ENCODE results near the gene ABR. TPM values are rescaled to one million over a fixed set of nuclear protein-coding genes. Genes with fewer than 3 reads are reported as not detected.

The ABR gene
- total RNA-seq, 1 donor from 2014 or later: 76.6 TPM

DNA sequence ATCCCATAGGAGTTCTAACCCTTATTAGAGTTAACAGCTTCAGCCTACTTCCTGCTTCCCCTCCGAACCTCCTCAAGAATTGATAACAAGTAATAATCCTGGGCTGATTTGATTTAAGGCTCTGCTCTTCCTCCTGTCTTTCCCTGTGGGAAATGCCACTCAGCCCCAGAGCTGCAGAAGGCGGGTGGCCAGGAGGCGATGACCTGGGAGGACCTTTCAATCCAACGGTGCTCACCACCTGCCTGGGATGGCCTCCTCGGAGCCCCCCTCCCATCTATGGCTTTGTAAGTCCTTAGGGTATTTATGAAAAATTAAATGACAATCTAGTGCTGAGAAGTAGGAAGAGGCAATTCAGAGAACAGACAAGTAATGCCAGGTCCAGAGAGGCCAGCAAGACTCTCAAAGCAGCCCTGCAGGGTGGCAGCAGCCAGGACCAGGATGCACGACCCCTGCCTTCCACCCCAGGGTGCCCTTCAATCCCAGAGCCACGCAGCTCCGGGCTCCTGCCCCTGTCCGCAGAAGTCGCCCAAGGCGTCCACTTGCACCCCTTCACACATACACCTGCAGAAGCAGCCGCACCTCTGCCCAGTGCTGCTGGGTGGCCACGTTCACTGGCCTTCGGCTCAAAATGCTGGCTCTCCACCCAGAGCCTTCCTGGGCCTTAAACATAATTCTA is 34.3 kb downstream of the ABR start:
- H3K9me3 Mint-ChIP-seq (ENCODE audit: unreplicated experiment): no peaks in the 10 kb centered on the region
- no peak overlapping the region for H3K27ac Mint-ChIP-seq (ENCODE audit: unreplicated experiment)
- TF ChIP-seq, protein P1, sequence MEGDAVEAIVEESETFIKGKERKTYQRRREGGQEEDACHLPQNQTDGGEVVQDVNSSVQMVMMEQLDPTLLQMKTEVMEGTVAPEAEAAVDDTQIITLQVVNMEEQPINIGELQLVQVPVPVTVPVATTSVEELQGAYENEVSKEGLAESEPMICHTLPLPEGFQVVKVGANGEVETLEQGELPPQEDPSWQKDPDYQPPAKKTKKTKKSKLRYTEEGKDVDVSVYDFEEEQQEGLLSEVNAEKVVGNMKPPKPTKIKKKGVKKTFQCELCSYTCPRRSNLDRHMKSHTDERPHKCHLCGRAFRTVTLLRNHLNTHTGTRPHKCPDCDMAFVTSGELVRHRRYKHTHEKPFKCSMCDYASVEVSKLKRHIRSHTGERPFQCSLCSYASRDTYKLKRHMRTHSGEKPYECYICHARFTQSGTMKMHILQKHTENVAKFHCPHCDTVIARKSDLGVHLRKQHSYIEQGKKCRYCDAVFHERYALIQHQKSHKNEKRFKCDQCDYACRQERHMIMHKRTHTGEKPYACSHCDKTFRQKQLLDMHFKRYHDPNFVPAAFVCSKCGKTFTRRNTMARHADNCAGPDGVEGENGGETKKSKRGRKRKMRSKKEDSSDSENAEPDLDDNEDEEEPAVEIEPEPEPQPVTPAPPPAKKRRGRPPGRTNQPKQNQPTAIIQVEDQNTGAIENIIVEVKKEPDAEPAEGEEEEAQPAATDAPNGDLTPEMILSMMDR (IDR thresholded peaks at IDR 0.05; ENCODE audit: unreplicated experiment): no peak
- H3K4me1 Mint-ChIP-seq (ENCODE audit: unreplicated experiment): peaks cover 19% of the 10 kb centered on the region
- H3K4me3 Mint-ChIP-seq (ENCODE audit: unreplicated experiment): peak overlapping the region; percentile 8
- peaks cover 3% of the 10 kb centered on the region for H3K27me3 Mint-ChIP-seq (ENCODE audit: unreplicated experiment)
- DNase-seq (ENCODE audit: low spot score): no peak
- H3K36me3 Mint-ChIP-seq (ENCODE audit: low read depth, unreplicated experiment): peaks cover 9% of the 10 kb centered on the region

DNA sequence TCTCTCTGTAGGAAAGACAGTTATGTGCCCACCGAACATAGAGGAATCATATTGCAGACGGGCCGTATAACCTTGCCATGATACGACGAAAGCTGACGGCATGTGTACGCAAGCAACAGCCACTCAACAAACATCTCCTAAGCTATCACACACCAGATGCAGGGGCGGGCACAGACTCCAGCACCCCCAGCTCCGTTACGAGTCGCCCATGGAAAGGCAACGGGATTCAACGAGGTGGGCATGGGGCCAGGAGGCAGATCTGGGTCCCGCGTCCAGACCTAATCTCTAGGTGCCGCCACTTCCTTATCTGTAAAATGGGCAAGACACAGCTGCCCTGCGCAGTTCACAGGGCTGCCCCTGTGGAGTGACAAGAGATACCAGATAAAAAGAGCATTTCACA is 35.6 kb downstream of the ABR start:
- Mint-ChIP-seq H3K9me3 (ENCODE audit: unreplicated experiment) (no peaks in the 10 kb centered on the region), H3K4me1 (ENCODE audit: unreplicated experiment) (peaks cover 19% of the 10 kb centered on the region), H3K27ac (ENCODE audit: unreplicated experiment) (no peak overlapping the region), H3K27me3 (ENCODE audit: unreplicated experiment) (peaks cover 5% of the 10 kb centered on the region), H3K4me3 (ENCODE audit: unreplicated experiment) (no peak overlapping the region), H3K36me3 (ENCODE audit: low read depth, unreplicated experiment) (peaks cover 15% of the 10 kb centered on the region)
- DNase-seq (ENCODE audit: low spot score): no peak
- TF ChIP-seq, protein P1 (IDR thresholded peaks at IDR 0.05; ENCODE audit: unreplicated experiment): no peak

DNA sequence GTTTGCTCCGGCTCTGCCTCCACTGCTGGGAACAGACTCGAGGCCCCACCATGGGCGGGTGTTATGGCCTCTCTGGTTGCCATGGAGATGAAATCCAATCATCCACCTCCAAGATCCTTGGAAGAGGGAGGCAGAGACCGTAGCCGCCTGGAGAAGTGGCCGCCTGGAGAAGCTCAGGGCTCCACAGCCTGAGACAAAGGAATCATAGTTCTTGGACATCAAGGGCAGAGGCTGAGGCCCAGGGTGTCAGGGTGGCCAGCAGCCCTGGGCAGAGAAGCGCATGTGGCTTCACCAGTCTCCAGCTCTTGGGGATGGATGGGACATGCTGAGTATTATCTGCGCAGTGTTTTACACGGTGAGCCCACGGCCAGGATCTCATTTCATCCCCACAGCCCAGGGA is 36.2 kb downstream of the ABR start:
- Mint-ChIP-seq H3K36me3 (ENCODE audit: low read depth, unreplicated experiment) (peaks cover 15% of the 10 kb centered on the region), H3K4me1 (ENCODE audit: unreplicated experiment) (peaks cover 19% of the 10 kb centered on the region), H3K27ac (ENCODE audit: unreplicated experiment) (no peak overlapping the region), H3K9me3 (ENCODE audit: unreplicated experiment) (no peaks in the 10 kb centered on the region), H3K4me3 (ENCODE audit: unreplicated experiment) (no peak overlapping the region), H3K27me3 (ENCODE audit: unreplicated experiment) (peaks cover 5% of the 10 kb centered on the region)
- no peak for DNase-seq (ENCODE audit: low spot score)
- TF ChIP-seq, protein P1 (IDR thresholded peaks at IDR 0.05; ENCODE audit: unreplicated experiment): no peak

DNA sequence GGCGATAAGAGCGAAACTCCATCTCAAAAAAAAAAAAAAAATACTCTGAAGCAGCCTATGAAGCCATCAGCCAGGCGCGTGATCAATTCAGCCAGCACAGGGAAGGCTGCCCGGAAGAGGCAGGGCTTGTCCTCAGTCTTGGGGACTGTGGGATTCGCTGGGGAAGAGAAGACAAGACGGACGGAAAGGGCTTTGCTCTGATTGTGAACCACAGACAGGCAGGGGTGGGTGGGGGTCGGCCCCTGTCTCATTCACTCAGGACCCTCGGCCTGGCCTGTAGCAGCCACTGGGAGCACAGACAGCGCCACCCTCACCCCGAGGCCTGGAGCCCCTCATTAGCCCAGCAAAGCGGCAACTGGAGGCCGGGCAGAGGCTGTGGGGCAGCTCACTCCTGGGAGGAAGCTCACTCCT is 37.2 kb downstream of the ABR start:
- no peak for DNase-seq (ENCODE audit: low spot score)
- peak overlapping the region; percentile 64 for H3K27ac Mint-ChIP-seq (ENCODE audit: unreplicated experiment)
- H3K9me3 Mint-ChIP-seq (ENCODE audit: unreplicated experiment): no peaks in the 10 kb centered on the region
- H3K27me3 Mint-ChIP-seq (ENCODE audit: unreplicated experiment): peaks cover 8% of the 10 kb centered on the region
- no peak overlapping the region for H3K4me3 Mint-ChIP-seq (ENCODE audit: unreplicated experiment)
- TF ChIP-seq, protein P1 (IDR thresholded peaks at IDR 0.05; ENCODE audit: unreplicated experiment): no peak
- H3K36me3 Mint-ChIP-seq (ENCODE audit: low read depth, unreplicated experiment): peaks cover 15% of the 10 kb centered on the region
- H3K4me1 Mint-ChIP-seq (ENCODE audit: unreplicated experiment): peaks cover 19% of the 10 kb centered on the region

DNA sequence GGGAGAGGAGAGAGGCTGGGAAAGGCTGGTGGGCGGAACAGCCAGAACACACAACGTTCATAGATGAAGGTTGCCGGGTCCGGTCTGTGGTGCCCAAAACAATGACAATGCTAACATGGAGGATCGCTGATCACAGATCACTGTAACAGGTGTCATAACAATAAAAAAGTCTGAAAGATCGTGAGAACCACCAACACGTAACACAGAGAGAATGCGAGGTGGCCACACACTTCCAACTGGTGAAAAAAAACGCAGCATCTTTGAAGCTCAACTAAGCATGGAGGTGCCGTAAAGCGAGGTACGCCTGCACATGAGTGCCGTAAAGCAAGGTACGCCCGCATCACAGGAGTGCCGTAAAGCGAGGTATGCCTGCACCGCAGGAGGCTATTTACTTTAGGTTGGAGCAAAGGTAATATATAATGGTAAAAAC is 42.3 kb downstream of the ABR start:
- Mint-ChIP-seq H3K9me3 (ENCODE audit: unreplicated experiment) (no peaks in the 10 kb centered on the region), H3K36me3 (ENCODE audit: low read depth, unreplicated experiment) (peaks cover 6% of the 10 kb centered on the region), H3K27me3 (ENCODE audit: unreplicated experiment) (peaks cover 7% of the 10 kb centered on the region), H3K4me1 (ENCODE audit: unreplicated experiment) (peaks cover 5% of the 10 kb centered on the region), H3K27ac (ENCODE audit: unreplicated experiment) (no peak overlapping the region), H3K4me3 (ENCODE audit: unreplicated experiment) (no peak overlapping the region)
- TF ChIP-seq, protein P1 (IDR thresholded peaks at IDR 0.05; ENCODE audit: unreplicated experiment): no peak
- no peak for DNase-seq (ENCODE audit: low spot score)
